ENCODE results near the gene KRT25. TPM values are rescaled to one million over a fixed set of nuclear protein-coding genes. Genes with fewer than 3 reads are reported as not detected.
A peak's percentile ranks its signal among the peaks of the same experiment; 100 is the strongest.

Gene KRT25
- not detected for total RNA-seq

DNA sequence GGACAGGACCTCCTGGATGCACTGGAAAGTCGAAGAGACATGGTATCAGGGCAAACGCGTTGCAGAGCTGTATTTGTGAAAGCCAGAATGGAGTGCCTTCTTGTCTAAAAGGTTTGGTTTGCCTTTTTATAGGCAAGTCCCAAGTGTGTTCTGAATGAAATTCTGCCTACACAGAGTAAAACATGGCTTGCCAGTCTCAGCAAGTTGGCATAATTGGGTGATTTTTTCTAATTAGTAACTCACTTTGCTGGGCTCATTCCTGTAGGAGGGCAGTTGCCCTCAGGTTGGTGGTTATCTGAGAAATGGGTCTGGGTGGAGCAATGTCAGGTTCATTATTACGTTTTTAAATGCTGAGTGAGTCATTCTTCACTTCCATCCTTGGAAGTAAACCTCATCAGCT, at the start of gene KRT25:
Gene KRT25, minus strand, starts transcription at position 101 of the 400 bp plus-strand sequence. Its CDS starts 60 bp downstream, at position 41.
- no peak for ATAC-seq (ENCODE audit: low FRiP score)
- no peak for DNase-seq (ENCODE audit: low spot score)
- no peak for TF ChIP-seq CTCF (IDR thresholded peaks at IDR 0.05)

- TF ChIP-seq CTCF (IDR thresholded peaks at IDR 0.05) = peak in 1 of 3 donors; percentile 65
- ATAC-seq (ENCODE audit: low FRiP score) (peak; percentile 76), DNase-seq (ENCODE audit: low spot score) (peak; percentile 74)
These were observed 48.5 kb upstream of the KRT25 start for GRCh38 chr17:40803617-40804082.

- ATAC-seq (ENCODE audit: low FRiP score) = no peak
- TF ChIP-seq CTCF (IDR thresholded peaks at IDR 0.05) = no peak
- DNase-seq (ENCODE audit: low spot score) = no peak
These were observed 46.0 kb upstream of the KRT25 start for GRCh38 chr17:40801157-40801556.

DNA sequence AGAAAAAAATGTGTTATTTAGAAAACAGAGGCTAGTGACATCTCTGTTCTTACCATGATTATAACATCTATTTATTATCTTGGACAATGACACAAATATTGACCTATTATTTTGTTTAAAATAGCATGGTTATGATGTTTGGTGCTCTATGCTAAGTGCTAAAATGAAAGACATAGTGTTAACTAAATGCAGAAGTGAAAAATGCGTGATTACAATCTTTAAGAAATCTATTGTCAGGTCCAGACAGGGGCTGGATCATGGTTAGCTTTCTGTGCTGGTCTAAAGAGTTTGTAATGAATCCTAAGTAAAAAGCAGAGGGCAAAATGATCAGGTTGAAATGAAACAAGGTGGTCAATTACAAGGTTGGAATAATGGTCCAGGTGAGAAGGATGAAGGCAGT, 45.2 kb upstream of the KRT25 start:
- no peak for ATAC-seq (ENCODE audit: low FRiP score)
- TF ChIP-seq CTCF (IDR thresholded peaks at IDR 0.05) = no peak

GRCh38 chr17:40799859-40800258, 44.7 kb upstream of the KRT25 start, which contains the start of gene KRT28:
TSS of gene KRT28 (minus strand) at chr17:40799959. CDS start at chr17:40799893, 66 bp downstream.
- ATAC-seq (ENCODE audit: low FRiP score) (no peak), DNase-seq (ENCODE audit: low spot score) (no peak)
- TF ChIP-seq CTCF (IDR thresholded peaks at IDR 0.05) = no peak

More for the DNA sequence above, 45.2 kb upstream of the KRT25 start:
- DNase-seq (ENCODE audit: low spot score) = no peak

- no peak for DNase-seq (ENCODE audit: low spot score)
- ATAC-seq (ENCODE audit: low FRiP score) = no peak
- no peak for TF ChIP-seq CTCF (IDR thresholded peaks at IDR 0.05)
These were observed 41.7 kb upstream of the KRT25 start for GRCh38 chr17:40796846-40797245.

DNA sequence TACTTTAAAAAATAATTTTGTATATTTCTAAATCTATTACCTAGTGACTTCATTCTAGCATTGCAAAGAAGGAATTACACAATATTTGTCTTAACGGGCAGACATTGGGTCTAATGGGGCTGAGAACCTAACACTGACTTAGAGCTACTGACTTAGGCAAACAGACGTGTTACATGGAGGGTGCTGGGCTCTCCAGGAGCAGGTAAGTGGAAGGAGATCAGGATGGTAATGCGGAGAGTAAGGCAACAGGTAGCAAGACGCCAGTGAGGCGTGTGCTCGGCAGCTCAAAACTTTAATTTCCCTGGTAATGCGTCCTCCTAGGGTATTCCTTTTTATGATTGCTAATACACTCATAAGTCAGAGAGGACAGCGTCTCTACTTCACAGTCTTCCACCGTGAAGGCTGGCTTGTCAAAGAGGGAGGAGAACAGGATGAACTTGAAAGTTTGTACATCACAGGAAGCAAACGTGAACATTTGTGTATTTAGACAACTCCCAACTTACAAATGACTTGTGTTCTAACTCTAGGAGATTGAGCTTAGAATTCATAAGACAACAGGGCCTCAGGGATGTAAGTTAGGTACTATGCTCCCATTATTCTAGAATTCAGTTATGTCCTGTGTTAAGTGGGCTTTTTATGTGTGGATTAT, 40.0 kb upstream of the KRT25 start:
- ATAC-seq (ENCODE audit: low FRiP score) (no peak), DNase-seq (ENCODE audit: low spot score) (no peak)
- no peak for TF ChIP-seq CTCF (IDR thresholded peaks at IDR 0.05)

All from omental fat pad (tissue), 4 donors.